Measurements from ENCODE around the gene HOXD8.
A peak's percentile ranks its signal among the peaks of the same experiment; 100 is the strongest.

The HOXD8 gene

GRCh38 chr2:176103742-176104315 is 25.7 kb upstream of the HOXD8 start:
- no peak for DNase-seq

- peak; percentile 67 for DNase-seq
Measured at GRCh38 chr2:176104316-176105077, 25.0 kb upstream of the HOXD8 start.

- peak; percentile 68 for DNase-seq
Measured at GRCh38 chr2:176105078-176105729, 24.3 kb upstream of the HOXD8 start.

GRCh38 chr2:176105730-176106580 is 23.6 kb upstream of the HOXD8 start:
- DNase-seq = no peak

- DNase-seq = peak; percentile 78
Measured at GRCh38 chr2:176106581-176107539, 22.6 kb upstream of the HOXD8 start, which contains the start of gene HOXD11. Gene HOXD11 (plus strand): TSS chr2:176107280. CDS start chr2:176107356, 76 bp downstream.

- DNase-seq = no peak
Measured at GRCh38 chr2:176107731-176108181, 21.7 kb upstream of the HOXD8 start.

- no peak for DNase-seq
Measured at GRCh38 chr2:176109192-176109901, 20.2 kb upstream of the HOXD8 start.

- DNase-seq = no peak
Measured at GRCh38 chr2:176109946-176110345, 19.6 kb upstream of the HOXD8 start.

GRCh38 chr2:176110415-176111308 is 18.8 kb upstream of the HOXD8 start:
- no peak for DNase-seq

- DNase-seq = peak; percentile 90
Measured at GRCh38 chr2:176111309-176111663, 18.2 kb upstream of the HOXD8 start.

- DNase-seq = no peak
Measured at GRCh38 chr2:176111846-176112374, 17.6 kb upstream of the HOXD8 start.

GRCh38 chr2:176112375-176113302 is 16.9 kb upstream of the HOXD8 start:
- peak; percentile 74 for DNase-seq

- DNase-seq = no peak
Measured at GRCh38 chr2:176114120-176114929, 15.2 kb upstream of the HOXD8 start.

GRCh38 chr2:176114930-176115625 is 14.4 kb upstream of the HOXD8 start:
- DNase-seq = no peak

GRCh38 chr2:176115883-176116813 is 13.4 kb upstream of the HOXD8 start, which contains the start of gene HOXD10:
Gene HOXD10 (plus strand): TSS chr2:176116778. CDS start chr2:176116834, 56 bp downstream.
- DNase-seq = peak; percentile 92
